Astrocyte (in vitro differentiated cells and primary cell): ENCODE data around the gene ANKRD66. TPM values are rescaled to one million over a fixed set of nuclear protein-coding genes. Genes with fewer than 3 reads are reported as not detected.

Experiments used
- DNase-seq: peaks from one replicate; pipeline ENCODE4 v3.0.0-alpha.2; 2010; ENCODE audit warnings: low read depth
- FAIRE-seq: peaks from 2 replicates; lab custom pipeline; 2011; peaks lifted over from hg19 to GRCh38; lab: Jason Lieb, UNC
- H2AFZ ChIP-seq: 2 replicates; pipeline ENCODE4 v1.6.0; 2012; ENCODE audit warnings: low read depth, low read length, inconsistent platforms
- H3K27ac ChIP-seq: 2 replicates; pipeline ENCODE4 v1.5.1; 2011; ENCODE audit warnings: low read depth, low read length, inconsistent platforms
- H3K27me3 ChIP-seq: 2 replicates; pipeline ENCODE4 v1.6.0; 2011; ENCODE audit warnings: low read length, inconsistent platforms; ENCODE audit not compliant: insufficient read depth
- H3K36me3 ChIP-seq: 2 replicates; pipeline ENCODE4 v1.5.1; 2011; ENCODE audit warnings: low read length, inconsistent platforms; ENCODE audit not compliant: insufficient read depth
- H3K4me1 ChIP-seq: 2 replicates; pipeline ENCODE4 v1.5.1; 2011; ENCODE audit warnings: low read length, inconsistent platforms; ENCODE audit not compliant: insufficient read depth
- H3K4me2 ChIP-seq: 2 replicates; pipeline ENCODE4 v1.6.0; 2012; ENCODE audit warnings: low read length, inconsistent platforms
- H3K4me3 ChIP-seq: 2 replicates; pipeline ENCODE4 v1.5.1; 2011; ENCODE audit warnings: low read depth, mild to moderate bottlenecking, low read length, inconsistent platforms; ENCODE audit not compliant: insufficient read depth
- H3K79me2 ChIP-seq: 2 replicates; pipeline ENCODE4 v1.6.0; 2012; ENCODE audit warnings: mild to moderate bottlenecking, low read length, inconsistent platforms; ENCODE audit not compliant: insufficient read depth
- H3K9ac ChIP-seq: 2 replicates; pipeline ENCODE4 v1.6.0; 2012; ENCODE audit warnings: mild to moderate bottlenecking, low read length, inconsistent platforms
- H3K9me3 ChIP-seq: 2 replicates; pipeline ENCODE4 v1.5.1; 2012; ENCODE audit warnings: low read depth, mild to moderate bottlenecking, low read length, inconsistent platforms; ENCODE audit not compliant: insufficient read depth
- H4K20me1 ChIP-seq: 2 replicates; pipeline ENCODE4 v1.6.0; 2012; ENCODE audit warnings: low read length, inconsistent platforms; ENCODE audit not compliant: insufficient read depth
- H3K27ac Mint-ChIP-seq: one replicate; pipeline ENCODE4 v1.8.0; 2021; ENCODE audit warnings: mild to moderate bottlenecking, mixed read lengths; ENCODE audit not compliant: unreplicated experiment
- H3K27me3 Mint-ChIP-seq: one replicate; pipeline ENCODE4 v1.8.0; 2021; ENCODE audit warnings: low read depth, mixed read lengths; ENCODE audit not compliant: unreplicated experiment
- H3K36me3 Mint-ChIP-seq: one replicate; pipeline ENCODE4 v1.8.0; 2021; ENCODE audit warnings: low read depth, mixed read lengths; ENCODE audit not compliant: unreplicated experiment
- H3K4me1 Mint-ChIP-seq: one replicate; pipeline ENCODE4 v1.8.0; 2021; ENCODE audit warnings: low read depth, mixed read lengths; ENCODE audit not compliant: unreplicated experiment
- H3K4me3 Mint-ChIP-seq: one replicate; pipeline ENCODE4 v1.8.0; 2021; ENCODE audit warnings: mild to moderate bottlenecking, moderate library complexity, mixed read lengths; ENCODE audit not compliant: unreplicated experiment
- H3K9me3 Mint-ChIP-seq: one replicate; pipeline ENCODE4 v1.8.0; 2021; ENCODE audit warnings: mild to moderate bottlenecking, mixed read lengths; ENCODE audit not compliant: unreplicated experiment
- EZH2 ChIP-seq: IDR thresholded peaks from 2 replicates; pipeline ENCODE4 v1.6.1; 2012; ENCODE audit warnings: mild to moderate bottlenecking, low read length, inconsistent platforms; ENCODE audit not compliant: insufficient read depth
- total RNA-seq: library from RNA; stranded (reverse); gene quantifications from 2 replicates; pipeline ENCODE4 v1.2.1, GENCODE V29; 2021
- TF ChIP-seq, protein P1 (sequence below): IDR thresholded peaks from 2 replicates; pipeline ENCODE4 v1.5.1; 2011; ENCODE audit warnings: low read depth, mild to moderate bottlenecking, inconsistent platforms, low read length, moderate library complexity; ENCODE audit not compliant: insufficient read depth

Gene ANKRD66
- total RNA-seq, 1 donor from 2014 or later, result not detected

- H3K4me2 ChIP-seq, result no peak overlapping the region
- Mint-ChIP-seq H3K27ac (no peak overlapping the region), H3K36me3 (no peaks in the 10 kb centered on the region), H3K9me3 (no peaks in the 10 kb centered on the region), H3K27me3 (peaks cover 2% of the 10 kb centered on the region), H3K4me1 (peaks cover 7% of the 10 kb centered on the region), H3K4me3 (no peak overlapping the region)
- H3K4me1 ChIP-seq, result no peaks in the 10 kb centered on the region
- no peak overlapping the region for H3K4me3 ChIP-seq
- FAIRE-seq, result no peak
- no peak for DNase-seq
- no peaks in the 10 kb centered on the region for H3K9me3 ChIP-seq
- no peaks in the 10 kb centered on the region for H3K79me2 ChIP-seq
- H3K27ac ChIP-seq, result no peak overlapping the region
- no peaks in the 10 kb centered on the region for H3K27me3 ChIP-seq
- TF ChIP-seq EZH2, result no peak
- TF ChIP-seq, protein P1, sequence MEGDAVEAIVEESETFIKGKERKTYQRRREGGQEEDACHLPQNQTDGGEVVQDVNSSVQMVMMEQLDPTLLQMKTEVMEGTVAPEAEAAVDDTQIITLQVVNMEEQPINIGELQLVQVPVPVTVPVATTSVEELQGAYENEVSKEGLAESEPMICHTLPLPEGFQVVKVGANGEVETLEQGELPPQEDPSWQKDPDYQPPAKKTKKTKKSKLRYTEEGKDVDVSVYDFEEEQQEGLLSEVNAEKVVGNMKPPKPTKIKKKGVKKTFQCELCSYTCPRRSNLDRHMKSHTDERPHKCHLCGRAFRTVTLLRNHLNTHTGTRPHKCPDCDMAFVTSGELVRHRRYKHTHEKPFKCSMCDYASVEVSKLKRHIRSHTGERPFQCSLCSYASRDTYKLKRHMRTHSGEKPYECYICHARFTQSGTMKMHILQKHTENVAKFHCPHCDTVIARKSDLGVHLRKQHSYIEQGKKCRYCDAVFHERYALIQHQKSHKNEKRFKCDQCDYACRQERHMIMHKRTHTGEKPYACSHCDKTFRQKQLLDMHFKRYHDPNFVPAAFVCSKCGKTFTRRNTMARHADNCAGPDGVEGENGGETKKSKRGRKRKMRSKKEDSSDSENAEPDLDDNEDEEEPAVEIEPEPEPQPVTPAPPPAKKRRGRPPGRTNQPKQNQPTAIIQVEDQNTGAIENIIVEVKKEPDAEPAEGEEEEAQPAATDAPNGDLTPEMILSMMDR, result no peak
- H3K9ac ChIP-seq, result no peak overlapping the region
- H3K36me3 ChIP-seq, result no peaks in the 10 kb centered on the region
- no peak overlapping the region for H2AFZ ChIP-seq
- no peaks in the 10 kb centered on the region for H4K20me1 ChIP-seq
Measured at GRCh38 chr6:46789434-46790354, 43.0 kb downstream of the ANKRD66 start.

- no peak overlapping the region for H3K4me3 ChIP-seq
- peaks cover 10% of the 10 kb centered on the region for H3K4me1 Mint-ChIP-seq
Measured at GRCh38 chr6:46790355-46790874, 43.7 kb downstream of the ANKRD66 start.

More at GRCh38 chr6:46790355-46790874, 43.7 kb downstream of the ANKRD66 start:
- Histone ChIP-seq H3K27ac (no peak overlapping the region), H3K36me3 (no peaks in the 10 kb centered on the region), H3K9ac (no peak overlapping the region), H3K27me3 (no peaks in the 10 kb centered on the region), H3K79me2 (no peaks in the 10 kb centered on the region), H4K20me1 (no peaks in the 10 kb centered on the region), H3K4me1 (no peaks in the 10 kb centered on the region), H2AFZ (no peak overlapping the region), H3K9me3 (no peaks in the 10 kb centered on the region), H3K4me2 (no peak overlapping the region)
- no peaks in the 10 kb centered on the region for H3K36me3 Mint-ChIP-seq
- DNase-seq (no peak), FAIRE-seq (no peak)
- no peak overlapping the region for H3K27ac Mint-ChIP-seq
- no peak for TF ChIP-seq EZH2
- TF ChIP-seq, protein P1, result no peak
- no peak overlapping the region for H3K4me3 Mint-ChIP-seq
- H3K27me3 Mint-ChIP-seq, result peaks cover 2% of the 10 kb centered on the region
- no peaks in the 10 kb centered on the region for H3K9me3 Mint-ChIP-seq
